ENCODE measurements around the gene AFAP1. TPM values are rescaled to one million over a fixed set of nuclear protein-coding genes. Genes with fewer than 3 reads are reported as not detected.

The AFAP1 gene
- total and polyA plus RNA-seq, 2 donors (not counting 1 experiment from before 2014, with no cell fraction given) = 0.03 to 0.44 TPM

GRCh38 chr4:7938609-7939376, 868 bp downstream of the AFAP1 start:
- H3K9me3 ChIP-seq (ENCODE audit: control extremely low read depth in 1 of 3, control insufficient read depth in 2 of 3, insufficient read depth in 1 of 3, low read length in 2 of 3) = peaks cover 0 to 15% (median 3%) of the 10 kb centered on the region in 3 donors
- no peak for TF ChIP-seq CTCF (IDR thresholded peaks at IDR 0.05)
- TF ChIP-seq EZH2 (IDR thresholded peaks at IDR 0.05; ENCODE audit: borderline replicate concordance, insufficient read depth, low read depth, low read length, poor library complexity, severe bottlenecking) = no peak
- DNase-seq = no peak
- intact Hi-C loops (cut with micrococcal nuclease) = loop anchor here (10.0 kb wide), 1 partner anchor 256 kb away; the partner anchor contains the start of gene SH3TC1
- H3K4me2 ChIP-seq (replicated peaks; ENCODE audit: low read depth, low read length, poor library complexity, severe bottlenecking) = peak overlapping the region; percentile 77
- Mint-ChIP-seq H3K9me3 (ENCODE audit: insufficient read depth) (no peaks in the 10 kb centered on the region), H3K4me1 (peaks cover 8% of the 10 kb centered on the region), H3K27ac (no peak overlapping the region), H3K27me3 (peaks cover 60% of the 10 kb centered on the region), H3K4me3 (peak overlapping the region; percentile 69)
- ChIA-PET CTCF (interaction anchor here (0.6 kb wide), 1 partner anchor 259 kb away, joined by 3 read pairs; no protein-coding TSS in a partner anchor), POLR2A (no interaction called here)
- H3K79me2 ChIP-seq (ENCODE audit: control insufficient read depth, insufficient read depth, low read length) = no peaks in the 10 kb centered on the region
- peaks cover 10 to 17% of the 10 kb centered on the region in 2 donors for H3K4me1 ChIP-seq (ENCODE audit: control insufficient read depth in 2 of 2, insufficient read depth in 2 of 2, low read length in 2 of 2)
- peak overlapping the region; percentile 66 for H2AFZ ChIP-seq (ENCODE audit: insufficient read depth, low read depth, low read length, poor library complexity, severe bottlenecking)
- no peak for ATAC-seq (ENCODE audit: low read depth)
- H3K27me3 ChIP-seq (replicated peaks in 1 of 4; ENCODE audit: control extremely low read depth in 1 of 4, control insufficient read depth in 3 of 4, insufficient read depth in 4 of 4, low read length in 3 of 4) = peaks cover 0 to 30% (median 18%) of the 10 kb centered on the region in 4 experiments
- no peak overlapping the region for H3K27ac ChIP-seq (ENCODE audit: low read length in 2 of 2)
- 15% methylated on average over 75 of the region's 75 CpGs for whole genome bisulfite sequencing (ENCODE audit: insufficient coverage)
- peak overlapping the region in 3 of 5 experiments; percentile 35 to 50 (median 45) for H3K4me3 ChIP-seq (ENCODE audit: control extremely low read depth in 1 of 5, extremely low read depth in 1 of 5, insufficient read depth in 1 of 5, low read depth in 2 of 5, low read length in 4 of 5)
- H3K9ac ChIP-seq (ENCODE audit: low read length) = peak overlapping the region; percentile 49
- H4K20me1 ChIP-seq (ENCODE audit: control insufficient read depth, insufficient read depth, low read length, poor library complexity, severe bottlenecking) = no peaks in the 10 kb centered on the region
- no peaks in the 10 kb centered on the region for H3K36me3 ChIP-seq (replicated peaks in 1 of 2; ENCODE audit: control extremely low read depth in 1 of 2, control insufficient read depth in 1 of 2, extremely low read depth in 1 of 2, insufficient read depth in 2 of 2, low read length in 1 of 2)

DNA sequence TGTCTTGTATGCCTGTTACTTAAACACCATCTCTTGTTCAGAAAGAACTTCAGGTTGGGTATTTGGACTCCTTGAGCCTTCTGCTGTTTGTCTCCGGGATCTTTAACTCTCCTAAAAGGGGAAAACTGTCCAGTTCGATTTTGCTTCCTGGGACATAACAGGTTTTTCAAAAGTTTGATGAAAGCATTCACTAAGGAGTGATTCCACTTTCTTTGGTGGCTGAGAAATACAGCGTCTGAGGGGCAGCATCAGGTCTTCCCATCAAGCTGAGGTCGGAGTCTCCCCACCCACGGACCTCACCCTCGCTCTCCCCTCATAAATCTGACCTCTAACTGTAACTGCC, 1.4 kb downstream of the AFAP1 start:
- Mint-ChIP-seq H3K9me3 (ENCODE audit: insufficient read depth) (no peaks in the 10 kb centered on the region), H3K4me1 (peaks cover 8% of the 10 kb centered on the region), H3K4me3 (peak overlapping the region; percentile 69), H3K27me3 (peaks cover 64% of the 10 kb centered on the region), H3K27ac (no peak overlapping the region)
- ChIA-PET POLR2A (no interaction called here), CTCF (interaction anchor here (0.6 kb wide), 1 partner anchor 259 kb away, joined by 3 read pairs; no protein-coding TSS in a partner anchor)
- Histone ChIP-seq H3K4me1 (ENCODE audit: control insufficient read depth in 2 of 2, insufficient read depth in 2 of 2, low read length in 2 of 2) (peaks cover 10 to 17% of the 10 kb centered on the region in 2 donors), H3K4me2 (replicated peaks; ENCODE audit: low read depth, low read length, poor library complexity, severe bottlenecking) (peak overlapping the region; percentile 77), H2AFZ (ENCODE audit: insufficient read depth, low read depth, low read length, poor library complexity, severe bottlenecking) (no peak overlapping the region), H3K9ac (ENCODE audit: low read length) (no peak overlapping the region), H3K4me3 (ENCODE audit: control extremely low read depth in 1 of 5, extremely low read depth in 1 of 5, insufficient read depth in 1 of 5, low read depth in 2 of 5, low read length in 4 of 5) (no peak overlapping the region), H3K27me3 (replicated peaks in 1 of 4; ENCODE audit: control extremely low read depth in 1 of 4, control insufficient read depth in 3 of 4, insufficient read depth in 4 of 4, low read length in 3 of 4) (peaks cover 0 to 30% (median 18%) of the 10 kb centered on the region in 4 experiments), H3K27ac (ENCODE audit: low read length in 2 of 2) (no peak overlapping the region), H3K79me2 (ENCODE audit: control insufficient read depth, insufficient read depth, low read length) (no peaks in the 10 kb centered on the region), H3K9me3 (ENCODE audit: control extremely low read depth in 1 of 3, control insufficient read depth in 2 of 3, insufficient read depth in 1 of 3, low read length in 2 of 3) (peaks cover 0 to 15% (median 3%) of the 10 kb centered on the region in 3 donors), H3K36me3 (replicated peaks in 1 of 2; ENCODE audit: control extremely low read depth in 1 of 2, control insufficient read depth in 1 of 2, extremely low read depth in 1 of 2, insufficient read depth in 2 of 2, low read length in 1 of 2) (no peaks in the 10 kb centered on the region), H4K20me1 (ENCODE audit: control insufficient read depth, insufficient read depth, low read length, poor library complexity, severe bottlenecking) (no peaks in the 10 kb centered on the region)
- 29% methylated on average over 6 of the region's 6 CpGs for WGBS (ENCODE audit: insufficient coverage)
- ATAC-seq (ENCODE audit: low read depth) (no peak), DNase-seq (no peak)
- TF ChIP-seq CTCF (IDR thresholded peaks at IDR 0.05) (no peak), EZH2 (IDR thresholded peaks at IDR 0.05; ENCODE audit: borderline replicate concordance, insufficient read depth, low read depth, low read length, poor library complexity, severe bottlenecking) (no peak)
- intact Hi-C loops (cut with micrococcal nuclease) = loop anchor here (10.0 kb wide), 1 partner anchor 257 kb away; the partner anchor contains the start of gene SH3TC1

Measured in B cell (primary cell).